HepG2 (cell line): Measurements from ENCODE around the gene ABRACL. TPM values are rescaled to one million over a fixed set of nuclear protein-coding genes. Genes with fewer than 3 reads are reported as not detected.
A peak's percentile ranks its signal among the peaks of the same experiment; 100 is the strongest.

Experiments used
- ATF4 ChIP-seq, 2 experiments: fragments of 450-650 bp in 1 of 2; sonication (generic) in 1 of 2; formaldehyde crosslinking; IDR thresholded peaks; 2 replicates each; pipeline versions ENCODE4 v1.5.0 to v1.8.0; 2020 to 2022; ENCODE audit warnings: mild to moderate bottlenecking in 1 of 2, missing genetic modification reagents in 1 of 2
- BRCA1 ChIP-seq: sonication (generic); formaldehyde crosslinking; IDR thresholded peaks from 2 replicates; pipeline ENCODE4 v1.4.0; 2020; ENCODE audit warnings: missing genetic modification reagents
- ERF ChIP-seq: IDR thresholded peaks from 2 replicates; pipeline ENCODE4 v1.6.1; 2018; ENCODE audit warnings: missing biosample characterization, missing genetic modification reagents
- FLYWCH1 ChIP-seq: sonication (generic); formaldehyde crosslinking; IDR thresholded peaks from 2 replicates; pipeline ENCODE4 v1.8.1; 2023; ENCODE audit warnings: mild to moderate bottlenecking, missing genetic modification reagents
- JARID2 ChIP-seq: sonication (generic); formaldehyde crosslinking; IDR thresholded peaks from 2 replicates; pipeline ENCODE4 v1.8.1; 2023; ENCODE audit warnings: missing genetic modification reagents, inconsistent platforms; ENCODE audit not compliant: insufficient replicate concordance
- KDM5A ChIP-seq: fragments of 200-600 bp; sonication (generic); IDR thresholded peaks from 2 replicates; pipeline ENCODE4 v1.7.0; 2018; ENCODE audit warnings: antibody characterized with exemption, mild to moderate bottlenecking, low read length, borderline replicate concordance
- MBD4 ChIP-seq: IDR thresholded peaks from 2 replicates; pipeline ENCODE4 v1.6.1; 2012; ENCODE audit warnings: low read length, inconsistent platforms, borderline replicate concordance
- MED1 ChIP-seq: sonication (generic); formaldehyde crosslinking; IDR thresholded peaks from 2 replicates; pipeline ENCODE4 v1.4.0; 2020; ENCODE audit warnings: missing genetic modification reagents
- MLLT10 ChIP-seq: sonication (generic); formaldehyde crosslinking; IDR thresholded peaks from 2 replicates; pipeline ENCODE4 v1.4.0; 2020; ENCODE audit warnings: missing genetic modification reagents
- POLR2AphosphoS2 ChIP-seq: IDR thresholded peaks from 2 replicates; pipeline ENCODE4 v1.6.1; 2011; ENCODE audit warnings: low read depth, low read length, improper control_type of control experiment
- PREB ChIP-seq: sonication (generic); formaldehyde crosslinking; IDR thresholded peaks from 2 replicates; pipeline ENCODE4 v1.4.0; 2020; ENCODE audit warnings: missing genetic modification reagents
- RARG ChIP-seq: sonication (generic); formaldehyde crosslinking; IDR thresholded peaks from 2 replicates; pipeline ENCODE4 v1.4.0; 2020; ENCODE audit warnings: low read depth, mild to moderate bottlenecking, missing genetic modification reagents
- SIX1 ChIP-seq: sonication (generic); formaldehyde crosslinking; IDR thresholded peaks from 2 replicates; pipeline ENCODE4 v1.4.0; 2020; ENCODE audit warnings: missing genetic modification reagents, borderline replicate concordance
- TFDP1 ChIP-seq: IDR thresholded peaks from 2 replicates; pipeline ENCODE4 v1.6.1; 2016; ENCODE audit warnings: missing compliant biosample characterization, missing genetic modification reagents, borderline replicate concordance
- TOPORS ChIP-seq: sonication (generic); formaldehyde crosslinking; IDR thresholded peaks from 2 replicates; pipeline ENCODE4 v1.8.0; 2023; ENCODE audit warnings: mild to moderate bottlenecking, missing genetic modification reagents
- YY1 ChIP-seq: IDR thresholded peaks from 2 replicates; pipeline ENCODE4 v1.6.1; 2011; ENCODE audit warnings: low read length, low read depth, moderate library complexity, mild to moderate bottlenecking; ENCODE audit not compliant: insufficient read depth, insufficient replicate concordance
- ZEB1 ChIP-seq: IDR thresholded peaks from 2 replicates; pipeline ENCODE4 v1.6.1; 2012; ENCODE audit warnings: mild to moderate bottlenecking, low read depth, inconsistent platforms; ENCODE audit not compliant: insufficient replicate concordance
- ZNF260 ChIP-seq: sonication (generic); formaldehyde crosslinking; IDR thresholded peaks from 2 replicates; pipeline ENCODE4 v1.4.0; 2020; ENCODE audit warnings: missing genetic modification reagents, low read depth, mild to moderate bottlenecking, borderline replicate concordance
- ZNF331 ChIP-seq: sonication (generic); formaldehyde crosslinking; IDR thresholded peaks from 2 replicates; pipeline ENCODE4 v1.4.0; 2020; ENCODE audit warnings: missing genetic modification reagents
- ZNF44 ChIP-seq: sonication (generic); formaldehyde crosslinking; IDR thresholded peaks from 2 replicates; pipeline ENCODE4 v1.5.1; 2020; ENCODE audit warnings: mild to moderate bottlenecking, missing genetic modification reagents
- ZNF451 ChIP-seq: sonication (generic); formaldehyde crosslinking; IDR thresholded peaks from 2 replicates; pipeline ENCODE4 v1.5.0; 2020; ENCODE audit warnings: mild to moderate bottlenecking, missing genetic modification reagents
- ZNF841 ChIP-seq: sonication (generic); formaldehyde crosslinking; IDR thresholded peaks from 2 replicates; pipeline ENCODE4 v1.8.1; 2023; ENCODE audit warnings: missing genetic modification reagents, borderline replicate concordance
- polyA plus RNA-seq, 8 experiments: library from polyadenylated mRNA; depleted of rRNA in 3 of 8; stranded (reverse) in 7 of 8; unstranded in 1 of 8; fragments of >200 nt; fragmentation: Illumina TruSeq in 4 of 8; extraction: Trizol in 4 of 8; gene quantifications; 2 replicates each; pipeline versions ENCODE4 v1.2.1 to v1.2.3, GENCODE V29; 2011 to 2016; ENCODE audit warnings: low read depth in 4 of 8, missing spikeins in 1 of 8, mixed read lengths in 1 of 8; ENCODE audit not compliant: insufficient read depth in 1 of 8
- total RNA-seq, 5 experiments: library from RNA; depleted of rRNA; stranded (reverse); fragments of >200 nt; fragmentation: Illumina TruSeq; extraction: Trizol; gene quantifications; 2 replicates each; pipeline ENCODE4 v1.2.3, GENCODE V29; 2016; ENCODE audit warnings: low read depth in 1 of 5
- TF ChIP-seq, protein P1 (sequence below): sonication (generic); formaldehyde crosslinking; IDR thresholded peaks from 2 replicates; pipeline ENCODE4 v1.9.0; 2021; ENCODE audit warnings: missing genetic modification reagents, mild to moderate bottlenecking, borderline replicate concordance
- TF ChIP-seq, protein P2 (sequence below): sonication (generic); formaldehyde crosslinking; IDR thresholded peaks from 2 replicates; pipeline ENCODE4 v1.4.0; 2020; ENCODE audit warnings: mild to moderate bottlenecking, missing genetic modification reagents

The ABRACL gene
- total and polyA plus RNA-seq, 2 of the 13 experiments (the other 11 are each of a cell fraction or from before 2014, with no cell fraction given) = 1.4 to 5.4 TPM

GRCh38 chr6:138987643-138988468, 40.7 kb upstream of the ABRACL start, which contains the start of gene REPS1 (continued):
- peak; percentile 61; the same call in 1 of the 2 replicates for TF ChIP-seq ZNF841 (CRISPR knock-in tag)
- TF ChIP-seq FLYWCH1 = peak; percentile 95; the same call in 1 of the 2 replicates
- no peak for TF ChIP-seq MBD4
- TF ChIP-seq TFDP1 (CRISPR knock-in tag) = peak; percentile 80
- TF ChIP-seq ZNF331 = peak; percentile 78
- TF ChIP-seq ATF4 (CRISPR knock-in tag; IDR thresholded peaks at IDR 0.05) = peak in 1 of 2 experiments; percentile 48; a peak in 1 of 4 replicates
- TF ChIP-seq, protein P1, sequence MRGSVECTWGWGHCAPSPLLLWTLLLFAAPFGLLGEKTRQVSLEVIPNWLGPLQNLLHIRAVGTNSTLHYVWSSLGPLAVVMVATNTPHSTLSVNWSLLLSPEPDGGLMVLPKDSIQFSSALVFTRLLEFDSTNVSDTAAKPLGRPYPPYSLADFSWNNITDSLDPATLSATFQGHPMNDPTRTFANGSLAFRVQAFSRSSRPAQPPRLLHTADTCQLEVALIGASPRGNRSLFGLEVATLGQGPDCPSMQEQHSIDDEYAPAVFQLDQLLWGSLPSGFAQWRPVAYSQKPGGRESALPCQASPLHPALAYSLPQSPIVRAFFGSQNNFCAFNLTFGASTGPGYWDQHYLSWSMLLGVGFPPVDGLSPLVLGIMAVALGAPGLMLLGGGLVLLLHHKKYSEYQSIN (CRISPR knock-in tag) = no peak
- peak; percentile 42; the same call in 1 of the 2 replicates for TF ChIP-seq KDM5A
- no peak for TF ChIP-seq RARG
- TF ChIP-seq PREB (CRISPR knock-in tag) = no peak
- TF ChIP-seq TOPORS (CRISPR knock-in tag) = no peak
- peak; percentile 91; the same call in 1 of the 2 replicates for TF ChIP-seq ZNF44 (CRISPR knock-in tag)
- peak; percentile 93 for TF ChIP-seq YY1
- TF ChIP-seq ZNF260 (CRISPR knock-in tag) = no peak
- no peak for TF ChIP-seq POLR2AphosphoS2
- TF ChIP-seq, protein P2, sequence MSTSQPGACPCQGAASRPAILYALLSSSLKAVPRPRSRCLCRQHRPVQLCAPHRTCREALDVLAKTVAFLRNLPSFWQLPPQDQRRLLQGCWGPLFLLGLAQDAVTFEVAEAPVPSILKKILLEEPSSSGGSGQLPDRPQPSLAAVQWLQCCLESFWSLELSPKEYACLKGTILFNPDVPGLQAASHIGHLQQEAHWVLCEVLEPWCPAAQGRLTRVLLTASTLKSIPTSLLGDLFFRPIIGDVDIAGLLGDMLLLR (CRISPR knock-in tag) = peak; percentile 64
- TF ChIP-seq ZNF451 (CRISPR knock-in tag) = peak; percentile 34; the same call in 1 of the 2 replicates
- TF ChIP-seq ERF (CRISPR knock-in tag) = peak; percentile 93
- peak; percentile 65; the same call in 1 of the 2 replicates for TF ChIP-seq BRCA1 (CRISPR knock-in tag)
- peak; percentile 71 for TF ChIP-seq MED1 (CRISPR knock-in tag)
- no peak for TF ChIP-seq SIX1
- peak; percentile 85 for TF ChIP-seq ZEB1
- TF ChIP-seq MLLT10 (CRISPR knock-in tag) = no peak
- no peak for TF ChIP-seq JARID2
